Neutrophil (primary cell): Measurements from ENCODE around the gene UBC.

ENCODE experiments used
- H3K27ac ChIP-seq: fragments of 200-600 bp; sonication (generic); 2 replicates; pipeline ENCODE4 v1.5.1; 2016; ENCODE audit warnings: mild to moderate bottlenecking, moderate library complexity
- H3K27me3 ChIP-seq: fragments of 200-600 bp; sonication (generic); 2 replicates; pipeline ENCODE4 v1.6.0; 2016; ENCODE audit warnings: mild to moderate bottlenecking
- H3K36me3 ChIP-seq: fragments of 200-600 bp; sonication (generic); 2 replicates; pipeline ENCODE4 v1.5.1; 2017
- H3K4me1 ChIP-seq, 2 experiments: fragments of 200-600 bp in 1 of 2; sonication (generic) in 1 of 2; 1 replicate in 1 of 2; 2 replicates in 1 of 2; pipeline versions ENCODE4 v1.5.1 to v1.6.1; 2013 to 2016; ENCODE audit warnings: low read depth in 1 of 2, low read length in 1 of 2, mild to moderate bottlenecking in 1 of 2, moderate library complexity in 1 of 2; ENCODE audit not compliant: control insufficient read depth in 1 of 2, insufficient read depth in 1 of 2
- H3K4me3 ChIP-seq, 2 experiments: fragments of 200-600 bp in 1 of 2; sonication (generic) in 1 of 2; 1 replicate in 1 of 2; 2 replicates in 1 of 2; pipeline ENCODE4 v1.5.1; 2013 to 2016; ENCODE audit warnings: low read depth in 1 of 2, low read length in 1 of 2, mild to moderate bottlenecking in 1 of 2, moderate library complexity in 1 of 2
- H3K9me3 ChIP-seq: fragments of 200-600 bp; sonication (generic); 2 replicates; pipeline ENCODE4 v1.5.1; 2016
- CTCF ChIP-seq: fragments of 200-600 bp; sonication (generic); IDR thresholded peaks from 2 replicates; pipeline ENCODE4 v1.5.1; 2016; ENCODE audit warnings: antibody characterized with exemption

UBC gene

GRCh38 chr12:124953689-124954405 is 39.4 kb upstream of the UBC start:
- Histone ChIP-seq H3K4me1 (no peaks in the 10 kb centered on the region), H3K27ac (no peak overlapping the region), H3K27me3 (no peaks in the 10 kb centered on the region), H3K4me3 (no peak overlapping the region), H3K9me3 (no peaks in the 10 kb centered on the region), H3K36me3 (peaks cover 69% of the 10 kb centered on the region)
- no peak for TF ChIP-seq CTCF

- H3K36me3 ChIP-seq: peaks cover 72% of the 10 kb centered on the region
Measured at GRCh38 chr12:124952801-124953200, 38.4 kb upstream of the UBC start.

GRCh38 chr12:124952295-124952694 is 37.8 kb upstream of the UBC start:
- H3K36me3 ChIP-seq: peaks cover 67% of the 10 kb centered on the region
- TF ChIP-seq CTCF: no peak
- H3K9me3 ChIP-seq: no peaks in the 10 kb centered on the region
- H3K4me1 ChIP-seq: no peaks in the 10 kb centered on the region
- no peaks in the 10 kb centered on the region for H3K27me3 ChIP-seq
- no peak overlapping the region for H3K4me3 ChIP-seq
- H3K27ac ChIP-seq: no peak overlapping the region

More at GRCh38 chr12:124952801-124953200, 38.4 kb upstream of the UBC start:
- Histone ChIP-seq H3K9me3 (no peaks in the 10 kb centered on the region), H3K4me3 (no peak overlapping the region), H3K27me3 (no peaks in the 10 kb centered on the region), H3K4me1 (no peaks in the 10 kb centered on the region), H3K27ac (no peak overlapping the region)
- no peak for TF ChIP-seq CTCF

GRCh38 chr12:124949779-124950728 is 35.6 kb upstream of the UBC start:
- no peak for TF ChIP-seq CTCF
- Histone ChIP-seq H3K4me3 (no peak overlapping the region), H3K27me3 (no peaks in the 10 kb centered on the region), H3K9me3 (no peaks in the 10 kb centered on the region), H3K36me3 (peaks cover 44% of the 10 kb centered on the region), H3K27ac (no peak overlapping the region), H3K4me1 (peaks cover 11 to 16% of the 10 kb centered on the region in 2 experiments)

GRCh38 chr12:124949066-124949465 is 34.6 kb upstream of the UBC start:
- H3K36me3 ChIP-seq: peaks cover 39% of the 10 kb centered on the region
- no peaks in the 10 kb centered on the region for H3K9me3 ChIP-seq
- no peaks in the 10 kb centered on the region for H3K27me3 ChIP-seq
- no peak overlapping the region for H3K4me3 ChIP-seq
- no peak for TF ChIP-seq CTCF
- no peak overlapping the region for H3K27ac ChIP-seq
- peaks cover 11 to 16% of the 10 kb centered on the region in 2 experiments for H3K4me1 ChIP-seq
